HCT116 (cell line): ENCODE results near the gene CDKAL1.

Experiments
- CEBPB ChIP-seq: IDR thresholded peaks from 2 replicates; pipeline ENCODE4 v1.6.1; 2012; ENCODE audit warnings: low read depth
- EZH2 ChIP-seq: fragments of 200-600 bp; sonication (generic); IDR thresholded peaks from 2 replicates; pipeline ENCODE4 v1.6.1; 2017; ENCODE audit warnings: antibody characterized with exemption, mixed run types
- EZH2phosphoT487 ChIP-seq: fragments of 200-600 bp; IDR thresholded peaks from 2 replicates; pipeline ENCODE4 v1.6.1; 2018; ENCODE audit warnings: antibody characterized with exemption, borderline replicate concordance
- SP1 ChIP-seq: IDR thresholded peaks from 2 replicates; pipeline ENCODE4 v1.6.1; 2012; ENCODE audit warnings: low read depth
- YY1 ChIP-seq: IDR thresholded peaks from 2 replicates; pipeline ENCODE4 v1.6.1; 2011; ENCODE audit warnings: low read length, low read depth, moderate library complexity, mild to moderate bottlenecking; ENCODE audit not compliant: insufficient replicate concordance; ENCODE audit errors: extremely low read depth
- TF ChIP-seq, protein P1 (sequence below): IDR thresholded peaks from 2 replicates; pipeline ENCODE4 v1.6.1; 2011; ENCODE audit warnings: mild to moderate bottlenecking, low read length, moderate library complexity; ENCODE audit not compliant: insufficient replicate concordance; ENCODE audit errors: extremely low read depth
- TF ChIP-seq, protein P2 (sequence below), 3 experiments: fragments of 200-600 bp in 1 of 3; sonication (generic) in 1 of 3; IDR thresholded peaks in 2 of 3; conservative IDR thresholded peaks in 1 of 3; 2 replicates each; pipeline ENCODE4 v1.5.1; 2012 to 2017; ENCODE audit warnings: low read depth in 2 of 3, low read length in 2 of 3, antibody characterized with exemption in 1 of 3, borderline replicate concordance in 1 of 3, control low read depth in 1 of 3, mild to moderate bottlenecking in 1 of 3, mixed read lengths in 1 of 3, mixed run types in 1 of 3, moderate library complexity in 1 of 3; ENCODE audit not compliant: insufficient read depth in 1 of 3
- TF ChIP-seq, protein P3 (sequence below): IDR thresholded peaks from 2 replicates; pipeline ENCODE4 v1.6.1; 2012

DNA sequence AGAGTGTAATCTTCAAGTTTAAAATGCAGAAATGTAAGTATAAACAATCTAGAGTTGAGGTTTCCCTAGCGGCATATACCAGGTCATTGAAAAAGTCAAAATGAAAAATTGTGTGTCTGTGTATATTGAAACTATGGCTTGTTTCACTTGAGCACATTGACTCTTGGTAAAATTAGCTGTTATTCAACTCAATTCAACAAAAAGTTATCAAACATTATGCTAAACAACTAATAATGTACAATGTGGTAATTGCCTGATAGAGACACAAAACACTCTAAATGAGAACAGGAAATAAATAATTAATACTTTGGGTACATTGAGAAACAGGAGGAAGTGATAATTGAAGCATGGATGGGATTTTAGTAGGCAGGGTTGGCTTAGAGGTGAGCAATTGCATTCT lies 444.8 kb downstream of the CDKAL1 start:
- TF ChIP-seq, protein P1, sequence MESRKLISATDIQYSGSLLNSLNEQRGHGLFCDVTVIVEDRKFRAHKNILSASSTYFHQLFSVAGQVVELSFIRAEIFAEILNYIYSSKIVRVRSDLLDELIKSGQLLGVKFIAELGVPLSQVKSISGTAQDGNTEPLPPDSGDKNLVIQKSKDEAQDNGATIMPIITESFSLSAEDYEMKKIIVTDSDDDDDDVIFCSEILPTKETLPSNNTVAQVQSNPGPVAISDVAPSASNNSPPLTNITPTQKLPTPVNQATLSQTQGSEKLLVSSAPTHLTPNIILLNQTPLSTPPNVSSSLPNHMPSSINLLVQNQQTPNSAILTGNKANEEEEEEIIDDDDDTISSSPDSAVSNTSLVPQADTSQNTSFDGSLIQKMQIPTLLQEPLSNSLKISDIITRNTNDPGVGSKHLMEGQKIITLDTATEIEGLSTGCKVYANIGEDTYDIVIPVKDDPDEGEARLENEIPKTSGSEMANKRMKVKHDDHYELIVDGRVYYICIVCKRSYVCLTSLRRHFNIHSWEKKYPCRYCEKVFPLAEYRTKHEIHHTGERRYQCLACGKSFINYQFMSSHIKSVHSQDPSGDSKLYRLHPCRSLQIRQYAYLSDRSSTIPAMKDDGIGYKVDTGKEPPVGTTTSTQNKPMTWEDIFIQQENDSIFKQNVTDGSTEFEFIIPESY = no peak
- no peak for TF ChIP-seq CEBPB
- TF ChIP-seq, protein P2, sequence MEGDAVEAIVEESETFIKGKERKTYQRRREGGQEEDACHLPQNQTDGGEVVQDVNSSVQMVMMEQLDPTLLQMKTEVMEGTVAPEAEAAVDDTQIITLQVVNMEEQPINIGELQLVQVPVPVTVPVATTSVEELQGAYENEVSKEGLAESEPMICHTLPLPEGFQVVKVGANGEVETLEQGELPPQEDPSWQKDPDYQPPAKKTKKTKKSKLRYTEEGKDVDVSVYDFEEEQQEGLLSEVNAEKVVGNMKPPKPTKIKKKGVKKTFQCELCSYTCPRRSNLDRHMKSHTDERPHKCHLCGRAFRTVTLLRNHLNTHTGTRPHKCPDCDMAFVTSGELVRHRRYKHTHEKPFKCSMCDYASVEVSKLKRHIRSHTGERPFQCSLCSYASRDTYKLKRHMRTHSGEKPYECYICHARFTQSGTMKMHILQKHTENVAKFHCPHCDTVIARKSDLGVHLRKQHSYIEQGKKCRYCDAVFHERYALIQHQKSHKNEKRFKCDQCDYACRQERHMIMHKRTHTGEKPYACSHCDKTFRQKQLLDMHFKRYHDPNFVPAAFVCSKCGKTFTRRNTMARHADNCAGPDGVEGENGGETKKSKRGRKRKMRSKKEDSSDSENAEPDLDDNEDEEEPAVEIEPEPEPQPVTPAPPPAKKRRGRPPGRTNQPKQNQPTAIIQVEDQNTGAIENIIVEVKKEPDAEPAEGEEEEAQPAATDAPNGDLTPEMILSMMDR (IDR thresholded peaks at IDR 0.05 in 2 of 3, conservative IDR thresholded peaks at IDR 0.05 in 1 of 3; ENCODE audit: borderline replicate concordance in 1 of 3, insufficient read depth in 1 of 3, low read depth in 2 of 3, low read length in 2 of 3) = no peak
- TF ChIP-seq SP1 = no peak
- TF ChIP-seq, protein P3, sequence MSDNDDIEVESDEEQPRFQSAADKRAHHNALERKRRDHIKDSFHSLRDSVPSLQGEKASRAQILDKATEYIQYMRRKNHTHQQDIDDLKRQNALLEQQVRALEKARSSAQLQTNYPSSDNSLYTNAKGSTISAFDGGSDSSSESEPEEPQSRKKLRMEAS = no peak
- no peak for TF ChIP-seq EZH2
- TF ChIP-seq EZH2phosphoT487 = no peak
- no peak for TF ChIP-seq YY1
